ENCODE data around the gene GATB. TPM values are rescaled to one million over a fixed set of nuclear protein-coding genes. Genes with fewer than 3 reads are reported as not detected.

The GATB gene
- 20.5 and 24.6 TPM in 2 replicates for total RNA-seq

GRCh38 chr4:151760712-151761661 lies at the start of gene GATB:
Gene GATB (minus strand): TSS chr4:151761007. CDS start chr4:151760982, 25 bp downstream.

Measured in hair follicular keratinocyte (primary cell).